NCI-H1694 treated with DMSO at 0.1 percent for 48 hours (cell line): ENCODE measurements around the gene SMPD3.

Experiments used
- DNase-seq: peaks from one replicate; lab custom pipeline; 2025; lab: John Stamatoyannopoulos, UW

Gene SMPD3

DNA sequence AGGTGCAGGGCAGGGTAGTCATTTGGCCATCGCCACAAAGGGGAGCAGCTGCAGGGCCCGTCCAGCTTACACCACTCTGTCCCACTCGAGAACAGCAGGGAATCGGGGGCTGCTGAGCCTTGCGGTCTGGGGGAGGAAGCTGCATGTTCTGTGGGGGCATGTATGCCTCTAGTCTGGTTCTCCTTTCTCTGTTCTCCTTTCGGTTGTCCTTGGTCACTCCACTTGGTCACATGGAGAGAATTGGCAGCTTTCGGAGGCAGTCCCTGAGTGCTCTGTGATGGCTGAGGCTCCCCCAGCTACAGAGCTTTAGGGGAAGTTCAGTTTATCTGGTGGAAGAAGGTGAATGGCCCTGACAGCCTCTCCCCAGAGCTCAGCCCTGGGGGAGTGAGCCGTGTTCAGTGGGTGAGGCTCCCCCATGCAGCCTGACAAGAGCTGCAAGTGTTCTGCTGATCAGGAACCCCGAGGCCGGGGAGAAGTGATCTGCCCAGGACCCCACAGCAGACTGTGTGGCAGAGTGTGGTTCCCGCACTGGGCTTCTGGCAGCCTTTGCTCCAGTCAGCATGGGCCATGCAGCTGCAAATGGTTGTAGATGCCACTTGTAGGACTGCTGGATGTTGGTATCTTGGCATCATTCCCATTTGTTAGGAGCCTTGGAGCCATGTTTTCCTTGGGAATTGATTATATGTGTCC is 22.3 kb upstream of the SMPD3 start:
- DNase-seq: no peak

DNA sequence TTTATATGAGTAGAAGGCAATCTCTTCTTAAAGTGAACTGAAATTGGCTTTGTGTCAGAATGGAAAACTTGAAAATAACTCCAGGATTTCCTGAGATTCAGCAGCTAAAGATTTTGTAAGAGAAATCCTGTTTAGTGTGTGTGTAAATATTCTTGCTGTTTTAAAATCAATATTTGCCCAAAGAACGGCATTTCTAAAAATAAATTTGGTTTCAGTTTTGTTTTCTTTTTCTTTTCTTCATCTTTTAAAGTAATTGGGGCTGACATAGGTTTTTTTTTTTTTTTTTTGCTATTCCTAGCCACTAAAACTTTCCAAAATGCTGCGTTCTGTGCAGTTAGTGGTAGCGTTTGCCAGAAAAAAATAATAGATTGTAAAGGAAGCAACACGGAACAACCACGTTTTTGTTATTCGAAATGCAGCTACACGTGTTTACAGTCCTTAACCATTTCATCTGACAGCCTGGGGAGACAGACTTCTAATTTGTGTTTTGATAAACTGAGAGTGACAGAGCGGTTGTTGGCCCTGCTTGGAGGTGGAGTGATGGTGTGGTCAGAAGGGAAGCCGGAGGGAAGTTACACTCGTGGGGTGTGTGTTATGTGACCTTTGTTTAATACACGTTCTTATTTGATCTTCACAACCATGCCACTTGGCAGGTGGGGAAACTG is 21.6 kb upstream of the SMPD3 start:
- DNase-seq: no peak

DNA sequence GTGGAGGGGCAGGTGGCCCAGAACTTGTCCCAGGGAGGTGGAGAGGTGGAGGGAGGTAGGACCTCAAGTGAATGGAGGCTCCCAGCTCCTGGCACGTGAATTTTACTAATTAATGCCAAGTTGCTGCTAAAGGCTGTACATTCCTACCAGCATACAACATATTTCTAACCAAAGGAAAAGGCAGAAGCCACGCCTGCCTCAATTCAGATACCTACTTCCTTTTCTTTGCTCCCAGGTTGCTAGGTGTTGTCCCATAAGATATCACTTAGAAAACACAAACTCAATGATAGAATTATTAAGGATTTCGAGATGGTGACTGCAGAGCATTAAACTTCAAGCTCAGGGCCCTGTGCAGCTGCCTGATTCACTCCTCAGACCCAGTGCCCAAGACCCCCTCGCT is 20.5 kb upstream of the SMPD3 start:
- DNase-seq: no peak

DNA sequence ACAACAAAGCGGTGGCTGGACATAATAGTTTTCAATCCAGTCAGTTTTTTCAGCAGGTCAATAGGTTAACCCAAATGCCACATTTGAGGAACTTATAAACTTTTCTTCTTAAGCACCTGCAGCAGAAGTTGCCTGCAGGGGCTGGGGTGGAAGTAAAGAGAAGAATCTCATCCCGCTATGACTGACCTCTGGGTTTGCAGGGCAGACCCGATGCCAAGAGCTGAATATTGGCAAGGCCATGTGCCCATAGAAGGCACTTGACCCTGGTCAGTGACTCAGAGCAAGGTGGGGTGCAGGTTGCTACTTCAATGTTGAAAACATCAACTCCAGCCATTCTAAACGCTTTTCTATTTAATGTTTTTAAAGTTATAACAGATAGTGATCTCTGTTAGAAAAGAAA is 17.9 kb upstream of the SMPD3 start:
- DNase-seq: no peak

DNA sequence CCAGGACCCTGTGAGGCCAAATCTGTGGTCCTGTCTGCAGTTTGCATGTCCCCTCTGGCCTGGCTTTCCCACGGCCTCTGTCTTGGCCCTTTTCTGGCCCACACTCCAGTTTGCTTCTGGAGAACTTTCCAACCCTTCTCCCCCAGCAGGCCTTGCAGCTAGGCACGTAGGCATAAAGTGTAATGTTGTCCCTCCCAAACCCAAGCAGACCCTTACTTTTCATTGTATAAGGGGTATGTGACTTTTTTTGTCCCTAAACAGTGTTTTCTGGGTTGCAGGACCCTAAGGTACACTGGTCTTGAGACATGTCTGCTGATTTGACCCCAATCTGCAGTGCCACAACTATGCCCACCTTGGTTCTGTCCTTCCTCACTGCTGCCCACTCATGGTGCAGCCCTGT is 15.6 kb upstream of the SMPD3 start:
- no peak for DNase-seq

DNA sequence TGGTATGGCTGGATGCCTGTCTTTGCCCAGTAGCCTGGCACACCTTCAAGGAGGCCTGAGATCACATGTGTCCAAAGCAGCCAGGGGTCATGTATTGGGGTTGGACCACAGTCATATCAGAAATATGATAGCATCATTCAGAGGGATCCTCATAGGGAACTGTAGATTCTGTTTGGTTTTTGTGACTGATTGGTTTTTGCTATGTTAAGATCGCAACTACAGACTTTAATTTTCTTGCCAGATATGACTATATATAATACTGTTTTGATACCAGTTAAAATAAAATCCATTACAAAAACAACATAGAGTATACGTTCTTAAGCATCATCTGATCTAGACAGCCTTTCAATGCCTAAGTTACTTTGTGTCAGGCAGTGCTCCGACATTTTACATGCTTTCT is 11.8 kb upstream of the SMPD3 start:
- DNase-seq: no peak

DNA sequence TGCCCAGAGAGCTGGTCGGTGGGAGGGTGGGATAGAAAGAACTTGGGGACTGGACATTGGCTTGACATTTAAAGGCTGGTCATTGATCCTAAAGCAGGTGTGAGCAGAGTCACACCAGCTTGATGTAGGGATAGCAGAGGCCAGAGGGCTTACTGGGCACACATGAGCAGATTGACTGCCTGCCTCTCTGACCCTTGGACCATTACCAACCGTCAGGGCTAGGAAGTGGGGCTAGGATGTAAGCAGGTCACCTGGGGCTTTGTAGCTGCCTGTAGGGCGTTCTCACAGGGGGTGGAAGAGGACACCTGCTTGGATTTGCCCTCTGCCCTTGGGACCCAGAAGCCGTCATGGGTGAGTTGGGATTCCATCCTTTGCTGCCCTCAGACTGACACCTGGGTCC is 11.1 kb upstream of the SMPD3 start:
- no peak for DNase-seq

DNA sequence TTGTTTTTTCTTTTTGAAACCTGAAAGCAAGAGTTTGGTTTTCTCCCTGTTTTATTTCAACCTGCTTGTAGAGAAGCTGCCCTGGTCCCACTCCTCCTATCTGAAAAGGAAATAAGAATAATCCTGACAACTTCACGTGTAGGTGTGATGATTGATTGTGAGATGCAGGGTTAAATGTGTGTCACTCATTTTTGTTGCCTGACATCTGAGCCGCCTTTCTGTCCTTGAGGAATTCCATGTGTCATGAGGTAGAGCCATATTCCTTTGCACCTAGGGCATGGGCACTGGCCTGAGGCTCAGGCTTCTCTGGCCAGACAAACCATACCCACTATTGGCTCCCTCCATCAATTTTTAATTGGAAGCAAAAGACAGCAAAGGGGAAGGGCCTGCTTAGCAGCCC is 10.2 kb upstream of the SMPD3 start:
- no peak for DNase-seq

DNA sequence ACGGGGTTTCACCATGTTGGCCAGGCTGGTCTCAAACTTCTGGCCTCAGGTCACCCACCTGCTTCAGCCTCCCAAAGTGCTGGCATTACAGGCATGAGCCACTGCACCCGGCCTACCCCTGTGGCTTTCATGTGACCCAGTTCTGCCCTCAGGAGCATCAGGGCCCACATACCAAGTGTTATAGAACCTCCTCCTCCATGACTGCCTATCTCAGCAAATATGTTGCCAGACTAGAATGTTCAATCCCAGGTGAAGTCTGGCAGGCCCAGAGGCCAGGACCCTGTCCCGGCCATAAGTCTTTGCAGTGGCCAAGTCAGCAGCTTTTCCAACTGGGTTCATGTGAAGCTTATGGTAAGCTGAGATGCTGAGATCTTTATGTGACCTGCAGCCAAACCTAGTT is 9.8 kb upstream of the SMPD3 start:
- no peak for DNase-seq

DNA sequence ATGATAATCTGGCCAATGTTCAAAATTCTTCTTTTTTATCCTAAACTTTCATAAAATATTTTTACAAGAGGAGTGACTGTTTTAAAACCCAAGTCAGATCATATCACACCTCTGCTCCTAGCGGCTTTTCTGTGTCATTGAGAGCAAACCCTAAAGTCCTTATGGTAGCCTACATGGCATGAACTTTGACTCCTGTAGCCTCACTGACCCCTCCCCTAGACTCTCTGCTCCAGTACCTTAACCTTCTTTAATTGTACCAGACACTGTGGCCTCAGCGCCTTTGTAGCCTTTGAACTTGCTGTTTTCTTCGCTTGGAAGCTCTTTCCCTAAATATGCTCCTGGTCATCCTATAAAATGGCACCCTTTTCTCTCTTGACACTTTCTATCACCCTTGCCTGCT is 7.3 kb upstream of the SMPD3 start:
- DNase-seq: no peak

DNA sequence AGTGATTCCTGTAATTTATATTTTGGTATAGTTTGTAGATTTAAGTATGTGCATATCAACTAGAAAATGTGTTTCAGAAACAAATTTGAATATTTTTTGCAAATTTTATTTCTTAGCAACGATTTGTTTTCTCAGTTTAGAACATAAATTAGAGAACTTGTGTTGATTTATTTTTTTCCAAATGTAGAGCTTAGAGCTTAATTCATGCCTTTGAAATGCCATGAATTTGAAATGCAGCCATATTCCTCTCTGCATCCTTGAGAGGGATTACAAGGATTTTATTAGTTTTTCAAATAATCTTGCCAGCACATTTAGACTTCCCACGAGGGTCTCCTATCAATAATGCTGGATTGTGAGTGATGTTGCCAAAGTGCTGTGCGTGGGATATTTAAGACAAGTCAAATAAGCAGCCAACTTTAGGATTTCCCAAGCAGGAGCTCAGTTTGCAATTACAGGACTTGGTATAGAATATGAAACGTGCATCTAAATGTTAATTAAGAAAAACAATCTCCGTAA is 6.7 kb upstream of the SMPD3 start:
- no peak for DNase-seq

DNA sequence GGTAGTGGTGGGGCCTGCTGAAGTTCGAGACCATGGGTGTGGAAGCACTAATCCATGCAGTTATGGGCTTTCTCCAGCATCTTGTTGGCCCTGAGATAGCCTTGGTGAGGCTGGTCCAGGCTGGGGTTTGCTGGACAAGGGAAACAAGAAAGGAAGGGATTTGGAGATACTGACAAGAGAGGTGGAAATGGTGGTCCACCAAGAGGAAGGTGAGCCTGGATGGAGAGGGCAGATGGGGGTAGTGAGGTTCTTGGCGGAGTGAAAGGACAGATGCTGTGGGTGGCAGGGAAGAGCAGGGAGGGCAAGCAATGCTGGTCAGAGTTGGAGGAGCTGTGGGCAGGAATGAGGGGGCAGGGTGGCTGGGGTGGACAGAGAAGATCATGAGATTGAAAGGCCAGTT is 5.5 kb upstream of the SMPD3 start:
- no peak for DNase-seq

DNA sequence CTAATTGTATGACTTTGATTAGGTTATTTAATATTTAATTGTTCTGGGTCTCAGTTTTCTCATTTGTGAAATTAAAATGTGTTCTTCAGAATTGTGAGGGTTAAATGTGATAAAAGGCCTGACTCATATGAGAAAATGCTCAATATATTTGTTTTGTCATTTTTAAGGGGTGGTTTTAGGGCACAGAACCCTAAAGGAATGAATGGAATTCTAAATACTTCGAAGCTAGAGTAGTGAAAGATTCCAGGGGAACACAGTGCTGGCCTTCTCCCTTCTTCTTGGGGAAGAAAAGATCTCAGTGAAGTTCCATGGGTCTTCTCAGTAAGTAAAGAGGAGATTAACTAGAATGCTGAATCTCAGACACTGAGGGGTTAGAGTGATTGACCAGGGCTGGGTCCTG is 3.9 kb upstream of the SMPD3 start:
- DNase-seq: no peak

DNA sequence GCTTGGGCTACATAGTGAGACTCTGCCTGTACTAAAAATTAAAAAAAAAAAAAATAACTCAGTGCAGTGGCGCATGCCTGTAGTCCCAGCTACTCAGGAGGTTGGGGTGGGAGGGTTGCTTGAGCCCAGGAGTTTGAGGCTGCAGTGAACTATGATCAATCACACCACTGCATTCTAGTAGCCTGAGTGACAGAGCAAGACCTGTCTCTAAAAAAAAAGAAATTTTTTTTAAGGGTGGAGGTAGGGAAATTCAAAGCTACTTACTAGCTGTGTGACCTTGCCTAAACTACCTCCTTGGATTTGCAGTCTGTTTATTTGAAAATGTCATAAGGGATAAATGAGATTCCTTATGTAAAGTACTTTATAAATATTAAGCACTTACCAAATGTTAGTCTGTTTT is 3.4 kb upstream of the SMPD3 start:
- DNase-seq: no peak

DNA sequence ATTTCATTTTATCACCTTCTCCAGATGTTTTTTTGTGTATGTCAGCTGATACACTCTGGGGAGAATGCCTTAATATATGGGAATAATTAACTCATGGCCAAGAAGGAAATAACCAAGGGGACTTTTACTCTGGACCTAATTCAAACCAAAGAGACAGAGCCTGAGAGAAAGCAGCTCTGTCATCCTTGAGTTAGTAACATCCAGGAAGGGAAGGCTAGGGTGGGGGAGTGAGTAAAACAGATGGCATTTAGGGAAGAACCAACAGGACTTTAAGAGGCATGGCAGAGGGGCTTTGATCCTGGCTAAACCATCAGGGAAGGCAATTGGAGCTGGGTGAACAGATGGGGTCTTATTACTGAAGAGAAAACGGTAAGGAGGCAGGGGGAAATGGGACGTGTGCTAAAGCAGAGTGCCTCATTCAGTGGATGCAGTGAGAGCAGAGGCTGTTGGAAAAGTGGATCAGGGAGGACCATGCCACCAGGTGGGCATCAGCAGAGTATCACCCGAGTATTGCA is 2.5 kb upstream of the SMPD3 start:
- peak; percentile 17 for DNase-seq

DNA sequence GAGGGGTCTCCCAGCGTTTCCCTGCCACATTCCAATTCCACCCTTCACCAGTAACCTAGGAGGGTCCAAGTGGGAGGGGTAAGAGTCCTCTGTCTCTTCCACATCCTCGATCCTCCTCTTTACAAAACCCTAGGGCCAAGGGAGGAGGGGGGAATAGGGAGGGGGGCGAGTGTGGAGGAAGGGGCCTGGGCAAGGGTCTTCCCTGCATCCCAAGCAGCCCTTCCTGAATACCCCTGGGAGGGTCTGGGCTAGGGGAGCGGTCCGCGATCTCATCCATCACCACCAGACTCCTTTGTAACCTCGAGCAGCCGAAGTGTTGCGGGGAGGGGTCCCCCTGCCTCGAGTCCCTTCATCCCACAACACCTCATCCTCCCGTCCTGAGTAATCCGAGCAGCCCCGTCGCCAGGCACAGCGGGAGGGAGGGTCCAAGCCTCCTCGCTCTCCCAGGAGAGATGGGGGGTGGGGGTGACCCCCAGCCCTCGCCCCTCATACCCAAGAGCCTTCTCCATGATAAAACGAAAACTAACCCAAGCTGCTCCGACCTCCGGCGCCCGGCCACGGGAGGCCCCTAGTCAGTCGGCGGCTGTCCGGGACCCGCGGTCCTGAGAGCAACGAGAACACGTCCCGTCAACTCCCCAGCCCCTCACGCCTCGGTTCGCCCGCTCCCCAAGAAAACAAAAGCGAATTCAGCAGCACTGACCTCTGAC is 502 bp downstream of the SMPD3 start:
- no peak for DNase-seq

DNA sequence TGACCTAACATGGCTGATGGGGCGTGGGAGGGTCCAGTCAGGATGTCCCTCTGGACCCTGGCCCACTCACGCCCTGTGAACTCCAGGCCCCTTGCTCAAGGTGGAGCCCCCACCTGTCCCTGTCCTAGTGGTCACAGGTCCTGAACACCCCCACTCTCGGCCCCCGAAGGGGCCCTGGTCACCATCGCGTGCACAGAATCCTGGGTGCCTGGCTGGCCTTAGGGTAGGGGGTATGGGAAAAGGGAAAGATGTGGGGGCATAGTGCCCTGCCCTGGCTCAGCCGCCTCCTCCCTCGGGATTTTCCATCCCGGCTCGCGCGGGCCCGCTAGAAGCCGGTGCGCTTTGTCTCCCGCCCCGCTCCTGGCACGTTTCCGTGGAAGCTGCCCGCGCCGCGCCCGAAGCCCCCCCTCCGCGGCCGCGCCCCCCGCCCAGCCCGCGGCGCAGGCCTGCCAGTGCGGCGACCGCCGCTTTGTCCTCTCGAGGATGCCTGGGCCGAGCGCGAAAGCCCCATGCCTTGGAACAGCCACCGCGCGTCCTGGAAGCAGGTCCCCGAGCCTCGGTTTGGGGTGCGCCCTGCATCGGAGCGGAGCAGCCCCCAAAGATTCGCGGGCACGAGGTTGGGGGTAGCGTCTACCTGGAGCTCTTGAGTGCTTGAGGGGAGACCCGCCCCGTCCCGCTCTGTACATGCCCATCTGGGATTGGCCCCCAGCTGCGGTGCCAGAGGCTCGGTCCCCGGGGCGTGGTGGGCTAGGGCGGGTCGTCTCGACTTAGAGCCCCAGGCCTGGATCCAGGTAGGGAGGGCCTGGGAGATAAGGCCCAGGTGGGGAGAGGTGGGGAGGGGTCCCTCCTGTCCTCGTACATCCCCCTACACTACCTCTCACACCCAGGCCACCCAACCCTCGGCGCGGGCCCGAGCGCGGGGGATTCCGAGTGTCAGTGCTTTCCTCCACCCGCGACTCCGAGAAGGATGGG is 1.3 kb downstream of the SMPD3 start:
- no peak for DNase-seq

DNA sequence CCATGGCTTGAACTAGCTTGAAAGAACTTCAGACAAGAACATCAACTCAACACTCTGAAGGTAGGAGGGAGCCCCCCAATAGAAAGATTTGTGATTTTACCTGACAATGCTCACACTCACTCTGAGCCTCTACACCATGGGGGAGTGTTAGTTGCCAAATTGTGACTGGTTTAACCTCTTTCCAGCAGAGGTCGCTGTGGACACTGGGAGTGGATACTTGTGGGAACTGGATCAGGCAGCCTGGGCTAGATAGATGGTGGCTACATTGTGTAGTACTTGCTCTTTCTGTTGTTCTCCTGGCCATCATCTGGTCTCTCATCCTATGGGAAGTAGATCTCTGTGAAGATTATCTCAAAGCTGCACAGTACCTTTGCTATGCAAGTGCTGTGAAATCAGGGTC is 2.9 kb downstream of the SMPD3 start:
- peak; percentile 72 for DNase-seq

DNA sequence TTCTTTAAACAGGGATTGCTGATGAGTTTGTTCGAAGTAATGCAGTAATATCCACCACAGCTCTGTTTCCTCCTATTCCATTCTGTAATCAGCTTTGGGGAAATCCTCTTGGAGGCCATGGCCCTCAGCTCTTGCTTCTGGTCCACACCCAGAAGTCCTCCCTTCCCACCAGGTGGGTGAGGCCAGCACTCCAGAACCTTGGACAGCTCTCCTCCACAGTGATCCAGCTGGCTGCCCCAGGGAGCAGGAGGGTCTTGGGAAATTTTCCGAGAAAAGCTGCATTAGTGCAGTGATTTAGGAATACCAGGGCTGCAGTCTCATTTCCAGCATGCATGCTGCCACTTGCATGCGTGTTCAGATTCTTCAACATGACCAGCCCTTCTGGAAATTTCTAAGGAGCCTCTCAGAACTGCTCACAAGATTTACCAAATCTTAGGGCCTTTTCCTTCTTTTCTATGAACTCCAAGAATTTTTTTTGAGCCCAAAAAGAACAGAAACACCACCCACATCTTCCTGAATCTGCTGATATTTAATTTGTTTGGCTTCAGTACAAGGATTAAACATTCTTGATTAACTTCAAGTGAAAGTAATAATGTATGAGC is 4.2 kb downstream of the SMPD3 start:
- no peak for DNase-seq

DNA sequence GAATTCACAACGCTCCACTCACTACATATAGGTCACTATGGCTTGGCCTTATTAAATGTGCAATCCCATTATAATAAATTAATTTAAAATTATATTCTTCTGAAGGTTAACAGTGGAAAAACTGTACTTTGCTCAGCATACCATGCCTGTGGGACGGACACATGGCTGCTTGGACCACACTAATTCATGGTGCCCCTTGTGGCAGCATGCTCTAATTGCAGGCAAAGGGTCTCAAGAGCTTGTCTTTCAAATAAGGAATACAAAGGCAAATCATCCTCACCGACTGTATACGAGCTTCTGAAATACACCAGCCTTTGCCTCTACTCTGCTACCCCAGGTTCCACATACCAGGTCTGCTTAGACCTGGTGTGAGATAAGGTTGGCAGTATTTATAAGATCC is 11.7 kb downstream of the SMPD3 start:
- DNase-seq: no peak

DNA sequence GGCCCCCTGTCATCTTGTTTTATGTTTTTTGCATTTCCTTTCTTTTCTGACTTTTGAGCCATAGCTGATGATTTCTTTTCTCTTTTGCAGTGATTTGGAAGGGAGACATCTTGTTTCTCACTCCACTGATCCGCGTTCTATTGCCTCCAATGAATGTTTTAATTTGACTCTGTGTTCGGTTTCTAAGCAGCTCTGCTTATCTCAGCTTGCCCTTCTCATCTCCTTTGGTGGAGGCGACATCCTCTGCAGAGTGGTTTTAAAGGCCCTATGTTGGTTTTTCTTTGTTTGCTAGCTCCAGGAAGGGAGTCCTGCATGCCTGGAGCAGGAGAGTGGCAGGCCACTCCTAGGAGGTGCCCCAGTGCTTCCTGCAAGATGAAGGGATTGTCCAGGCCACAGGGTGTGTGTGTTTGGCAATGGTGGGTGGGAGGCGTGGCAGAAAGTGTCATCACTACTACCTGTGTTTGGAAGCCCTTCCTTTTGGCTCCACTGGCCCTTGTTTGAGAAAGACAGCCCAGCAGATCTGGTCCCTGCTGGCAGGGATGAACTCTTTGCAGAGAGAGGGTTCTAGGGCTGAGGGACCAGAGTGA is 13.6 kb downstream of the SMPD3 start:
- DNase-seq: no peak
